ENCODE results near the gene LCLAT1.

Gene LCLAT1

DNA sequence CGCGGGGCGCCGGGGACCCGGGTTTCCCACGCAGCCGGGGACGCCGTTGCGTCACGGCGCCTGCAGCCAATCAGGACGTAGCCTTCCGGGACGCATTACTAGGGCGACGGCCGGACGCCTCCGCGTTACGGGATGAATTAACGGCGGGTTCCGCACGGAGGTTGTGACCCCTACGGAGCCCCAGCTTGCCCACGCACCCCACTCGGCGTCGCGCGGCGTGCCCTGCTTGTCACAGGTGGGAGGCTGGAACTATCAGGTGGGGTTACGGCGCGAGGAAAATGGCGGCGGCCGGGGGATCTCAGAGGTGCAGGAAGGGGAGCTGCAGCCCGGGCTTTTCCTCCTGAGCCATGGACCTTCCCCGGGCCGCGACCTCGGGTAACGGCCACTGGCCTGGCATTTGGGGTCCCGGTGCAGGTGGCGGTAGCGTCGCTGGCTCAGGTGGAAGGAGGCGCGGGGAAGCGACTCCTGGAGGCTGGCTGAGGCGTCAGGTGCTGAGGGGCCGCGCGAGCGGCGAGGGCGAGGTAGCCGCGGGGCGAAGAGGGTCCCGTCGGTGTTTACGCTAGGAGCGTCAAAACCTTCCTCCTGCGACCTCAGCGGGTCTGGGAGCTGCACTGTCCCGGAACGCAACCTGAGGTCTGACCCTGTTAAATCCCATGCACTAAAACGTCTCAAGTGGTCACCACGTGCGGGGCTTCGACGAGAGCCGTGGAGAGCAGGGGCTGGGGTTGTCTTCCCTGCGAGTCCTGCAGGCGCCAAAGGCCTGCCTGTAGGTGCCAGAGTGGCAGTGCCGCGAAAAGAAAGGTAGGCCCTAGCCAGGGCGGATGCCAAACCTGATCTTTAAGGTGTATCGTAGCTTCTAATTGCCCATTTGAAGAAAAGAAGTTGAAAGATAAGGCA is at the start of gene LCLAT1:
TSS of gene LCLAT1 (plus strand) at position 98 of the 897 bp plus-strand sequence. CDS start 78,345 bp downstream, outside the sequence.
- peak; percentile 43 for DNase-seq (ENCODE audit: low spot score)

- no peak for DNase-seq (ENCODE audit: low spot score)
These were observed 48.8 kb upstream of the LCLAT1 start for GRCh38 chr2:30398084-30398873.

DNA sequence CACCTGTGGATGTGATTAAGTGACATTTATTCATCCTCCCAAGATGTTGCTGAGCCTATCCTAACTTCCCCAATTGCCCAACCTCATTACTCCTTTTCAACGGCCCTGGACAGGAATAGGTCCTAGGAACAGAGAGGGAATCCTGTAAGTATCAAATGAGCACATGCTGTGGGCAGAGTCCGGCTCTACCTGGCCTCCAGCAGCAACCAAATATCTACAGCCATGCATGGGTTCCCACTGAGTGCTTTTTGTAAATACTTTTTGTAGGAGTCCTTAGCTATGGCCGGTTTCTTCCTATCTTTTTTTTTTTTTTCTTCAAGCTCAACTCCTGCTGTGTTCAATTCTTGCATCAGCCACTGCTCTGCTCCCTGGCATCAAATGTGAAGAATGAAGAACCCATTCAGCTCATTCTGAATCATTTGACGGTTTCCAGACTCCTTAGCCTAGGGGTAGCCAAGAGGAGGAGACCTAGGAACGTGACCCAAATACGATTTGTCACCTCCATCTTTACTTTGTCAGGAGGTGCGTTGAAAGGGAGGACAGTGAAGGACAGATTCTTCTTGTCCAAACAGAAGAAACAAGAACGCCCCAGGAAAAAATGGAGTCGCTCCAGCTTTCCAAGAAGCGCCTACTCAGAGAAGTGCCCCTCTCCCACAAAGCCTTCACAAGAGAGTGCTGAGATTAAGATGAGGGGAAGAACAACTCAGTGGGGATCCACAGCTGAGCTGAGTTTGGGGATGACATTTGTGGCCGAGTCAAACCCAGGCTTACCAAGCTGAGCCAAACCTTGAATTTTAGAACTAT is 46.7 kb upstream of the LCLAT1 start:
- no peak for DNase-seq (ENCODE audit: low spot score)

GRCh38 chr2:30402441-30403182 is 44.4 kb upstream of the LCLAT1 start:
- DNase-seq (ENCODE audit: low spot score): no peak

GRCh38 chr2:30403592-30404312 is 43.3 kb upstream of the LCLAT1 start:
- DNase-seq (ENCODE audit: low spot score): no peak

DNA sequence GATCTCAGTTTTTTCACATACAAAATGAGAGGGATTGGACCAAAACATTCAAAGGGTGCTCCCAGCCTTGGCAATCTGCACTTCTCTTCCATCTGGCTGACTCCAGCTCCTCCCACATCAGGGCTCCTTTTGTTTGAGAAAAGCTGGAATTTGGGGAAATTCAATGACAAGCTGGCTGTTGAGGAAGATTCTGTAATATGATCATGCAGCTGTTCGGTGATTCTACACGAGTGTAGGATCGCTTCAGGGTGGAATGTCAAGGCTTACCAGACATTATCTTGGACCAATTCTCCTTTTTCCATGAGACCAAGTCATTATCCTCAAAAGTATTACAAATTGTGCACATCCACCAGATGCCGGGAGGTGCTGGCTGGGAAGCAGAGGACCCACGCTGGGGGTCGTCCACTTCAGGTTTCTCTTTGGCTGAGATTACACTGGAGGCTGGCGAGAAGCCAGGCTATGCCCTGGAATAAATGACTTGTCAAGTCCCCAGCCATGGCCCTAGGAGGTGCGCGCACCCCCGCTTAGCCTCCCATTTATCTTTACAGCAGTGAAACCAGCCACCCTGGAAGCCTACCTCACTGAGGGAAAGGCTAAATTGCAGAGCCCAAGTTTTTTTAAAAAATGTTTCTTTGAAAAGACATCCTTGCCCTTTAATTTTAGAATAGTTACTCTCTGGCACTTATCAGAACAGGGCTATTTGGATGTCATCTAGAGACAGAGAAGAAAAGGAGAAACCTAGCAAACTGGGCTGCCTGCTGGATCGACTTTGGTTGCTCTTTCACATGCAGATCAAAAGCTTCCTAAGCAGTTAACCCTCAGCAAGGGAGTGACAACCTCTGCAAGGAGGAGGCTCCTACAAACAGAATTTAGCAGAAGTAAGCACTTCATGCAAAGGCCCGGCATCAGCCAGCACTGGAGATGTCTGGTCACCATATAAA is 42.5 kb upstream of the LCLAT1 start:
- no peak for DNase-seq (ENCODE audit: low spot score)

DNA sequence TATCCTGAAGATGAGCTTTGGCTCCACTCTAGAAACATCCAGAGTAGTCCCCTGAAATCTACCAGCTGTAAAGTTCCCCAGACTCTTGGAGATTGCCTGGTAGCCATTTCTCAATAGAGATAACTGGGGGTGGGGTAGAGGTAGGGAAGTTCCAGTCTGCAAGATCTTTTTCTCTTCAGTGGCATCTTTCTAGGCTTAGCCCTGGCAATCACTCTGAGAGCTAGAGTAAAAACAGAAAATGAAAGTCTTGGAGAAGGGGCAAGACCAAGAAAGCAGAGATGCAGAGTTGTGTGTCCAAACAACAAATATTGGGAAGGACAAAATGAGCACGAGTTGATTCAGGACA is 41.8 kb upstream of the LCLAT1 start:
- no peak for DNase-seq (ENCODE audit: low spot score)

GRCh38 chr2:30406853-30407252 is 40.2 kb upstream of the LCLAT1 start:
- DNase-seq (ENCODE audit: low spot score): no peak

GRCh38 chr2:30408961-30409387 is 38.1 kb upstream of the LCLAT1 start:
- no peak for DNase-seq (ENCODE audit: low spot score)

GRCh38 chr2:30410217-30410616 is 36.8 kb upstream of the LCLAT1 start:
- DNase-seq (ENCODE audit: low spot score): no peak

DNA sequence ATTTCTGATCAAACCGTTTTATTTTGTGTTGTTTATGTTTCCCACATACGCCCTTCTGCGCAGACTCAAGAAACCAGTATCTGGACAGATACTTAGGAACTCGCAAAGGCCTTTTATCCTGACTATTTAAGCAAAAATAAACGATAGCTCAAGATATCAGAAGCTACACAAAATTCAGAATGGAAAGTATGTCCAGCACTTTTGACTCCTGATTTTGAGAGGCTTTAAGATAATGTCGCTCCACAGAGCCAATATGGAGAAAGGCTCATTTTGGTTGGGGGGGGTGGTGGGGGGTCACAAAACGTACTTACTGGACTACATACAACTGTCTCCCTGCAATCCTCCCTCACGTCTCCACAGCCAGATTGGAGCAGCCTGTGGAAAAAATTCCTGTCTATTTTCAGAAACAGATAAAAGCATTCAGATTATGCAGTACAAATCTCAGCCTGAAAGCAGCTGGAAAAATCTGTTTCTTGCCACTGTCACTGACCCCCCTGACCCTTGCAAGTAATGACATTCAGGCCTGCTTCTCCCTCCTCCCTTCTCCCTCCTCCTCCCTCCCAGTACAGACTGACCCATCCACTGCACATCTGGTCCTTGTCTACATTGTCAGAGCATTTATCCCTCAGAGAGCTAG is 34.9 kb upstream of the LCLAT1 start:
- DNase-seq (ENCODE audit: low spot score): no peak

DNA sequence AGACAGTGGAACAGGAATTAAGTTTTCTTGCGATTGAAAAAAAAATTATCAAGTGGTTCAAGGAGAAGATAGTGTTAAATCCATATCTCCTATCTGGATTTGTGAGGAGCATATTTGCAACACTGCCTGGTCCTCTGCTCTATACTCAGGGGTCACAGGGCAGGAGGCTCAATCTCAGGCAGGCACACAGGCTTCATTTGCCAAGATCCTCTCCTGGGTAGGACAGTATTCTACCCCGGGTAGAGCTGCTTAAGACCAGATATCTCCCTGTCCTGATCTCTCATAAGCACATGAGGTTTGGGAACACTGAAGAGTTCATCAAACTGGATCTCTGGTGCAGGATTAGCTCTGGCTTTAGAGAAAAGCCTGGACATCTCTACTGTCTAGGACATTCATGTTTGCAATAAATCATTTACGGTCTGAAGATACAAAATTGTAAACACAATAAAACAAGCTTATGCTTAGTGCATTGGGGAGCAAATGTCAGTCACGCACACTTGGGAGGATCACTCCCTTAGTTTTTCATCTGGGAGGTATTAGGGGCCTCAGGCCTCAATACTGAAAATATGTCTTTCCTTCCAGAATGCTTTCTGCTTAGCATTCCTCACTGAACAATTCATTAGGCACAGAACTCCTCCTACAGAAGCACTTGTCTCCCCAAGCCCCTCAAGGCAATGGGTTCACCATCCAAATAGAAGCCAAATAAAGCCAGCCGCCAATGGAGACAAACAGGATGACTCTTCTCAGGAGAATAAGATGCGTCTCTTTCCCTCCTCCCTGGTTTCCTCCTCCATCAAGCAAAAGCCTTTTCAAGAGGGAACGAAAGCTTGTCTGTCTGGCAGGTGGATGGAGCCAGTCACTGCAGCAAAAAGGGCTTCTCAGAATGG is 34.1 kb upstream of the LCLAT1 start:
- DNase-seq (ENCODE audit: low spot score): no peak

DNA sequence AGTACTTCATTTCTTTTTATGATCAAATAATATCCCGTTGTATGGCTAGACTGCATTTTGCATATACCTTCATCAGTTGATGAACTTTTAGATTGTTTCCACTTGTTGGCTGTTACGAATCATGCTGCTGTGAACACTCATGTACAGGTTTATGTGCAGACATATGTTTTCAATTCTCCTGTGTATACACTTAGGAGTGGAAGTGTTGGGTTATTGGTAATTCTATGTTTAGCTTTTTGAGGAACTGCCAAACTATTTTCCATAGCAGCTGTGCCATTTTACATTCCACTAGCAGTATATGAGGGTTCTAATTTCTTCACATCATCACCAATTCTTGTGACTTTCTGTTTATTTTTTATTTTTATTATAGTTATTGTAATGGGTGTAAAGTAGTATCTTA is 32.1 kb upstream of the LCLAT1 start:
- no peak for DNase-seq (ENCODE audit: low spot score)

- DNase-seq (ENCODE audit: low spot score): peak; percentile 39
These were observed 29.8 kb upstream of the LCLAT1 start for GRCh38 chr2:30417253-30417652.

DNA sequence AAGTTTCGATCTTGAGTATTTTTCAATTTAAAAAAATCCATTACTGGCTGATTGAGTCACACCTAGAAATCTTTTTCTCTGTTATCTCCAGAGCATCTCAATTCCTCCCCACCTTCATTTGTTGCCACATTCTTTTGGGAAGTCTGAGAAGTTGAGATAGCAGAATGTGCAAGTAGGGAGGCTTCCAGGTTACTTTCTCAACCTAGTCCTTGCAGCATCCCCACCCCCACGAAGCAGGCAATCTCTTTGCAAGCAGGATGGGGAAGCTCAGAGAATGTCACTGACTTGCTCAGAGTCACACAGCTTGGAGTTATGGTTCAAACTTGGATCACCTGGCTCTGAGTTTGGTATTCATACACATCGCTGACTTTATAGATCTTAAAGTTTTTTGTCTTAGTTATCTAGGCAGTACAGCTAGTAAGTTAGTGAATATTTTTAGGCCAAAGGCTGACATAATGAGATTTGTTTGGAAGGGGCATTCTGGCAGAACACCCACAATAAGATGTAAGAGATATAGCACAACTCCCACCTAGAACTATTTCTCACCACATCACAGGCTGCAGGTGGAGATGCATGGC is 25.9 kb upstream of the LCLAT1 start:
- DNase-seq (ENCODE audit: low spot score): no peak

DNA sequence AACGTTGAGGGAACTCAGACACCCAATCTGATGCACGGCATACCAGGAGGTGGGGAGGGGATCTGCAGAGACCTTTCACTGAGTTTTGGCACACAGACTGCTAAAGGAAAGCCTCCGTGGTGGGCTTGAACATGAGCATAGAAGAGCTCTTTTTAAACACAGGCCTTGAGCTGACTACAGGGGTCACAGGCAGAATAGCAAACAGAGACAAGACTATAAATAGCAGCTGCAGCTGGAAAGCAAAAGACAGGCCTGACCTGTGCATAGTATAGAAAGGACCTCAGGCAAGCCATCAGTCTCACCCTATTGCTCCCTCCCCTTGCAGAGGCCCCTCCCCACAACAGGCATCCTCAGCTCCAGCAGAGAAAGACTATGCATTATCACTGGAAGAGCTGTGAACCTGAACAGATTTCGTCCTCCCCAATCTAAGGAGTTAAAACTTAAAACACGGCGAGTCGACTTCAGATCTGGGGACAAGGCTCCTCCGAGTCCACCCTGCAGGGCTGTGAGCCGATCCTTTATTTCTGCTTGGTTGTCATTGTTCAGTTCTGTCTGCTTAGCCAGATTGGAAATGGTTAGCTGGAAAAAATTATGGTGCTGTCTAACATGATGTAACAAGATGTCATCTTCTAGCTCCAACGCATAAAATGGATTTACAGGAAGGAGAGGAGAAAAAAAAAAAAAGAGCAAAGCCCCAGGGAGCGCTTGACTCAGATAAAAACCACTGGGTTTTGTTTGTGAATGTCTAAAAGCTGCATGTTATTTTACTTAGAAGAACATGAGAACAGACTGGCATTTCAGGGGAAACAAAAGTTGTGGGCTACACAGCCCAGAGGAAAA is 25.2 kb upstream of the LCLAT1 start:
- DNase-seq (ENCODE audit: low spot score): no peak
